Gastroesophageal sphincter (tissue), 3 donors: ENCODE results near the gene DIAPH2.

ENCODE experiments used
- CTCF ChIP-seq, 4 experiments: fragments of 200-600 bp in 2 of 4; fragments of 450-650 bp in 2 of 4; sonication (generic) in 1 of 4; IDR thresholded peaks; one replicate each; pipeline ENCODE4 v1.5.1; 2017 to 2019; ENCODE audit warnings: antibody characterized with exemption in 4 of 4, mild to moderate bottlenecking in 2 of 4, moderate library complexity in 2 of 4
- POLR2A ChIP-seq, 2 donors: fragments of 450-650 bp; IDR thresholded peaks; one replicate each; pipeline ENCODE4 v1.6.1; 2017; ENCODE audit warnings: antibody characterized with exemption in 2 of 2, mild to moderate bottlenecking in 2 of 2, moderate library complexity in 1 of 2

GRCh38 chrX:97400492-97400891 lies 715.9 kb downstream of the DIAPH2 start:
- no peak for TF ChIP-seq CTCF (IDR thresholded peaks at IDR 0.05)
- no peak for TF ChIP-seq POLR2A (IDR thresholded peaks at IDR 0.05)
